Measurements from ENCODE around the gene GNG11. TPM values are rescaled to one million over a fixed set of nuclear protein-coding genes. Genes with fewer than 3 reads are reported as not detected.

GNG11 gene
- total RNA-seq, 2 donors from 2014 or later = not detected

- Mint-ChIP-seq H3K36me3 (no peaks in the 10 kb centered on the region), H3K9me3 (no peaks in the 10 kb centered on the region), H3K27ac (no peak overlapping the region)
- ATAC-seq (no peak), DNase-seq (ENCODE audit: low spot score in 2 of 2) (no peak)
Measured at GRCh38 chr7:93964262-93964661, 42.7 kb downstream of the GNG11 start.

- no peaks in the 10 kb centered on the region for H3K9me3 Mint-ChIP-seq
Measured at GRCh38 chr7:93964813-93965212, 43.3 kb downstream of the GNG11 start.

GRCh38 chr7:93968911-93969620 is 47.5 kb downstream of the GNG11 start:
- no peak overlapping the region for H3K27ac Mint-ChIP-seq
- ATAC-seq (no peak), DNase-seq (ENCODE audit: low spot score in 2 of 2) (no peak)
- no peaks in the 10 kb centered on the region for H3K36me3 Mint-ChIP-seq
- H3K9me3 Mint-ChIP-seq = no peaks in the 10 kb centered on the region

More at GRCh38 chr7:93964813-93965212, 43.3 kb downstream of the GNG11 start:
- DNase-seq (ENCODE audit: low spot score in 2 of 2) = no peak
- ATAC-seq = no peak
- Mint-ChIP-seq H3K36me3 (no peaks in the 10 kb centered on the region), H3K27ac (no peak overlapping the region)

- ATAC-seq (no peak), DNase-seq (ENCODE audit: low spot score in 2 of 2) (no peak)
- H3K36me3 Mint-ChIP-seq = no peaks in the 10 kb centered on the region
- no peak overlapping the region for H3K27ac Mint-ChIP-seq
- no peaks in the 10 kb centered on the region for H3K9me3 Mint-ChIP-seq
Measured at GRCh38 chr7:93972029-93972725, 50.6 kb downstream of the GNG11 start.

- no peak for ATAC-seq
- H3K9me3 Mint-ChIP-seq = no peaks in the 10 kb centered on the region
- no peaks in the 10 kb centered on the region for H3K36me3 Mint-ChIP-seq
- DNase-seq (ENCODE audit: low spot score in 2 of 2) = no peak
- H3K27ac Mint-ChIP-seq = no peak overlapping the region
Measured at GRCh38 chr7:93973134-93973533, 51.6 kb downstream of the GNG11 start.

GRCh38 chr7:93977211-93977950 is 55.8 kb downstream of the GNG11 start:
- ATAC-seq (no peak), DNase-seq (ENCODE audit: low spot score in 2 of 2) (no peak)
- Mint-ChIP-seq H3K9me3 (no peaks in the 10 kb centered on the region), H3K27ac (no peak overlapping the region), H3K36me3 (no peaks in the 10 kb centered on the region)

Other genes with a start within 250 kb of the GNG11 start
- gene TFPI2, start 31.0 kb upstream of the GNG11 start, total RNA-seq = under 1 TPM; 0.37 to 0.82 TPM
- not detected for gene GNGT1, start 15.2 kb upstream of the GNG11 start, total RNA-seq
- gene BET1, start 82.6 kb downstream of the GNG11 start, total RNA-seq = 10 to 100 TPM; 18.8 to 21.5 TPM

Data from activated naive CD4-positive, alpha-beta T cell treated with anti-CD3 and anti-CD28 coated beads, Interleukin-2, amount 50 U/mL, for 72 hours (primary cell).